NCI-H82 treated with DMSO at 0.1 percent for 48 hours (cell line): ENCODE data around the gene NR5A2.

Experiments
- DNase-seq: peaks from one replicate; lab custom pipeline; 2025; ENCODE audit not compliant: unreplicated experiment; lab: John Stamatoyannopoulos, UW

NR5A2 gene

GRCh38 chr1:200035956-200036618, 8.6 kb downstream of the NR5A2 start:
- DNase-seq: no peak

- DNase-seq: no peak
Measured at GRCh38 chr1:200036619-200037270, 9.2 kb downstream of the NR5A2 start.

- no peak for DNase-seq
Measured at GRCh38 chr1:200037501-200037900, 10.0 kb downstream of the NR5A2 start.

- DNase-seq: no peak
Measured at GRCh38 chr1:200037904-200038303, 10.4 kb downstream of the NR5A2 start.

- no peak for DNase-seq
Measured at GRCh38 chr1:200038325-200038980, 10.9 kb downstream of the NR5A2 start.

GRCh38 chr1:200038981-200039848, 11.7 kb downstream of the NR5A2 start:
- DNase-seq: no peak

- DNase-seq: no peak
Measured at GRCh38 chr1:200039849-200040474, 12.5 kb downstream of the NR5A2 start.

- DNase-seq: no peak
Measured at GRCh38 chr1:200040481-200041138, 13.1 kb downstream of the NR5A2 start.

GRCh38 chr1:200041337-200042118, 14.0 kb downstream of the NR5A2 start:
- no peak for DNase-seq

- DNase-seq: no peak
Measured at GRCh38 chr1:200042119-200042551, 14.6 kb downstream of the NR5A2 start.

- DNase-seq: no peak
Measured at GRCh38 chr1:200042552-200043335, 15.2 kb downstream of the NR5A2 start.

GRCh38 chr1:200043336-200043668, 15.8 kb downstream of the NR5A2 start:
- no peak for DNase-seq

- no peak for DNase-seq
Measured at GRCh38 chr1:200046115-200046514, 18.6 kb downstream of the NR5A2 start.

- DNase-seq: no peak
Measured at GRCh38 chr1:200048244-200048643, 20.7 kb downstream of the NR5A2 start.

GRCh38 chr1:200049810-200050209, 22.3 kb downstream of the NR5A2 start:
- DNase-seq: no peak

- no peak for DNase-seq
Measured at GRCh38 chr1:200051620-200052019, 24.1 kb downstream of the NR5A2 start.

- no peak for DNase-seq
Measured at GRCh38 chr1:200053091-200053490, 25.6 kb downstream of the NR5A2 start.

GRCh38 chr1:200053646-200054045, 26.1 kb downstream of the NR5A2 start:
- DNase-seq: no peak

GRCh38 chr1:200058341-200058740, 30.8 kb downstream of the NR5A2 start:
- no peak for DNase-seq
